ENCODE measurements around the gene CCDC47.
"Not testable (repeated sequence)": the region's sequence is repeated elsewhere in the genome, so short reads cannot be mapped to it uniquely, and the experiment has no call there.

CCDC47 gene

DNA sequence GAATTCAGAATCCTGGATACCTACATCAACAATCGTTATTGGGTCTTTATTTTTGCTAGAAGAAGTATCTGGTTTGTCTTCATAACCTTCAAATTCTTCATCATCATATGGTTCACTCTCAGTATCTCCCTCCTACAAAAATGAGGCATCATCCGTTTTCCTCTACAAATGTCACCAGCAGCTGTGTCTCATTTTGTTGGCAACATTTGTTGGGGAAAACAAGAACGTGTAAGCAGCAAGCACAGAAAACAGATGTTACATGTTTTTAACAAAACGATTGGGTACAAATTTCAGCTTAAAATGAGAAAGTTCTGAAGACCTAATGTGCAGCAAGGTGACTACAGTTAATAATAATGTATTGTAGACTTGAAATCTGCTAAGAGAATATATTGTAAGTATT lies 8.7 kb downstream of the CCDC47 start:
- no peak overlapping the region for H3K27ac Mint-ChIP-seq
- no peaks in the 10 kb centered on the region for H3K9me3 Mint-ChIP-seq
- peaks cover 62% of the 10 kb centered on the region for H3K36me3 Mint-ChIP-seq (ENCODE audit: low read depth)
- no peaks in the 10 kb centered on the region for H3K27me3 Mint-ChIP-seq
- no peak for ATAC-seq
- H3K4me1 Mint-ChIP-seq, result peaks cover 35% of the 10 kb centered on the region
- DNase-seq, result no peak
- H3K4me3 Mint-ChIP-seq, result no peak overlapping the region

GRCh38 chr17:63762161-63763078 lies 11.0 kb downstream of the CCDC47 start:
- peak overlapping the region; percentile 4 for H3K27ac Mint-ChIP-seq
- ATAC-seq, result no peak
- peaks cover 21% of the 10 kb centered on the region for H3K4me1 Mint-ChIP-seq
- H3K27me3 Mint-ChIP-seq, result no peaks in the 10 kb centered on the region
- no peak for DNase-seq
- peaks cover 65% of the 10 kb centered on the region for H3K36me3 Mint-ChIP-seq (ENCODE audit: low read depth)
- H3K9me3 Mint-ChIP-seq, result no peaks in the 10 kb centered on the region
- H3K4me3 Mint-ChIP-seq, result no peak overlapping the region

DNA sequence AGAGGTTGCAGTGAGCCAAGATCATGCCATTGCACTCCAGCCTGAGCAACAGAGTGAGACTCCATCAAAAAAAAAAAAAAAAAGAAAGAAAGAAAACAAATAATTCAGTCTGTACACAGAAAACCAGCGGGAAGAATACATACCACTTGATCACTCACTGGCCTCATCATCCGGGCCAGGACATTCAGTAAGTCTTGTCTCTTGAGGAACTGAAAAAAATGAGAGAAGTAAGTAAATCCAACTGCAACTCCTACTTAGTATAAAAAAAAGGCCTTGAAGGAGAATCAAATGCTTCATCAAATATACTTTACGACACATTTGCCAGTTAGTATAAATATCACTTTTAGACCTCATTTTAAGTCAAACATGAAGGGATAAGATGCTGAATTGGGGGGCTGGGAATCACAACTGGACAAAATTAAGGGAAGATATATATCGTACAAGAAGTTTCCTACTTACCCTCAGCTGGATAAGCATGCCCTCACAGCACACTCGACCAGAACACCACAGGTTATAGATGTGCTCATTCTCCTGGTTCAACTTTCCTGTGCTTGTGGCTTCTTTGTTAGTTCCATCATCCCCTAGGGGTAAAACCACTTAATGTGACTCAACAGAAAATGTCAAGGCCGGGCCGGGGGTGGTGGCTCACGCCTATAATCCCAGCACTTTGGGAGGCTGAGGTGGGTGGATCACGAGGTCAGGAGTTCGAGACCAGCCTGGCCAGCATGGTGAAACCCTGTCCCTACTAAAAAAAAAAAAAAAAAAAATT lies 12.4 kb downstream of the CCDC47 start:
- H3K4me3 Mint-ChIP-seq, result no peak overlapping the region
- no peaks in the 10 kb centered on the region for H3K9me3 Mint-ChIP-seq
- peak overlapping the region; percentile 44 for H3K27ac Mint-ChIP-seq
- H3K4me1 Mint-ChIP-seq, result peaks cover 16% of the 10 kb centered on the region
- DNase-seq, result peak; percentile 42
- ATAC-seq, result peak; percentile 94
- no peaks in the 10 kb centered on the region for H3K27me3 Mint-ChIP-seq
- peaks cover 71% of the 10 kb centered on the region for H3K36me3 Mint-ChIP-seq (ENCODE audit: low read depth)

GRCh38 chr17:63758428-63758827 lies 15.0 kb downstream of the CCDC47 start:
- Mint-ChIP-seq H3K27me3 (no peaks in the 10 kb centered on the region), H3K27ac (no peak overlapping the region), H3K4me3 (no peak overlapping the region), H3K4me1 (peaks cover 14% of the 10 kb centered on the region), H3K9me3 (no peaks in the 10 kb centered on the region), H3K36me3 (ENCODE audit: low read depth) (peaks cover 66% of the 10 kb centered on the region)
- DNase-seq (no peak), ATAC-seq (no peak)

DNA sequence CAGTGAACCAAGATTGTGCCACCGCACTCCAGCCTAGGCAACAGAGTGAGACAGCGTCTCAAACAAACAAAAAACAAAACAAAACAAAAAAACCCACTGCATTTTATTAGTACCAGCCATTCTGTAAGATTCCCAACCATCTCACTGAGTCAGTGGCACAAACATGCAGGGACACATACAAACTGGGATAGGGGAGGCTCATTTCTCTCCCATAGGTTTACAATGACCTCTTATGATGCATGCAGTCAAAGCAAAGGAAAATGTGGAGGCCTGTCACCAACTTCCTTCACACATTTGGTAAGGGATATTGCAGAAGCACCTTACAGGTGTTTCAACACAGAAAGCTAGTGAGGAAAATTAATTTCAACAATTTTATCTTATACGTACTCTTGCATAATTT lies 19.4 kb downstream of the CCDC47 start:
- ATAC-seq (no peak), DNase-seq (no peak)
- Mint-ChIP-seq H3K9me3 (no peaks in the 10 kb centered on the region), H3K4me1 (peaks cover 16% of the 10 kb centered on the region), H3K36me3 (ENCODE audit: low read depth) (peaks cover 60% of the 10 kb centered on the region), H3K27ac (no peak overlapping the region), H3K4me3 (no peak overlapping the region), H3K27me3 (no peaks in the 10 kb centered on the region)

DNA sequence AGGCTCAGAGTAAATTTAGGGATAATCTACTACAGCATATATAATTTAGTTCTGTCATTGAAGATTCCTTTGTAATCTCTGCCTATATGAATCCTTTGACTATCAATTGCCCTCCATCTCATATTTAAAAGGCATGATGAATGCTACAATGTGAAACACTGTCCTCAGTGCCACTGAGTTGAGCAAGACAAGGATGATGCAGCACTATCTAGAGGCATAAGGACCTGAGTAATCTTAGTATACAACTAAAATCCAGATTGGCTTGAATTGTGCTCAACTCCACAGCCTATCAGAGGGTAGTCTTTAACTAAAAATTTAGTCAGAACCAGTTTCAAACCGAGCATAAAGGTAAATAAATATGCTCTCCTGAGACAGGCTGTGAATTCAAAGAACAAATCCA lies 20.2 kb downstream of the CCDC47 start:
- Mint-ChIP-seq H3K27ac (no peak overlapping the region), H3K36me3 (ENCODE audit: low read depth) (peaks cover 59% of the 10 kb centered on the region), H3K4me1 (peaks cover 16% of the 10 kb centered on the region), H3K4me3 (no peak overlapping the region), H3K9me3 (no peaks in the 10 kb centered on the region), H3K27me3 (no peaks in the 10 kb centered on the region)
- ATAC-seq (no peak), DNase-seq (no peak)

DNA sequence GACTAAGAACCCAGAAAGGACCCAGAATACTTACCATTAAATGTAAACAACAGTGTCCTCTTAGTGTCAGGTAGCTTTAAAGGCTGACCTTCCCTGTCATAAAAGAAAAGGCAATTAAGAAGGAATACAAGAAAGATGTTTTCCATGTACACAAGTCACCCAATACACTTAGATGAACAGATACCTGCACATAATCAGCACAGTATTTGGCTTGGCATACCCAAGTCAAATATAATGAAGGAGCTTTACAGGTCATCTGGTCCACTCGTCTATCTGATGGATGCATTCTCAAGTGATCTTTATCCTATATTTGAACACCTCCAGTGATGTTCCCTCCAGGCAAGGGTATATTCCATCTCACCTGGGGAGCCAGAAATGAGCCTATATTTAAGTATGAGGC lies 20.7 kb downstream of the CCDC47 start:
- no peaks in the 10 kb centered on the region for H3K9me3 Mint-ChIP-seq
- peaks cover 57% of the 10 kb centered on the region for H3K36me3 Mint-ChIP-seq (ENCODE audit: low read depth)

GRCh38 chr17:63751806-63752205 lies 21.6 kb downstream of the CCDC47 start:
- Mint-ChIP-seq H3K4me1 (peaks cover 16% of the 10 kb centered on the region), H3K27ac (peak overlapping the region; percentile 79), H3K36me3 (ENCODE audit: low read depth) (peaks cover 55% of the 10 kb centered on the region), H3K4me3 (peak overlapping the region; percentile 37), H3K9me3 (no peaks in the 10 kb centered on the region), H3K27me3 (no peaks in the 10 kb centered on the region)
- ATAC-seq, result no peak
- DNase-seq, result no peak

More for the DNA sequence above, 20.7 kb downstream of the CCDC47 start:
- DNase-seq (no peak), ATAC-seq (no peak)
- H3K4me3 Mint-ChIP-seq, result no peak overlapping the region
- H3K27me3 Mint-ChIP-seq, result no peaks in the 10 kb centered on the region
- no peak overlapping the region for H3K27ac Mint-ChIP-seq
- H3K4me1 Mint-ChIP-seq, result peaks cover 16% of the 10 kb centered on the region

GRCh38 chr17:63741408-63742173 lies 31.8 kb downstream of the CCDC47 start, which contains the start of gene STRADA:
TSS of gene STRADA (minus strand) at chr17:63741799. CDS start at chr17:63728369, 13,430 bp downstream.
- no peaks in the 10 kb centered on the region for H3K9me3 Mint-ChIP-seq
- peaks cover 33% of the 10 kb centered on the region for H3K4me1 Mint-ChIP-seq
- peaks cover 13% of the 10 kb centered on the region for H3K36me3 Mint-ChIP-seq (ENCODE audit: low read depth)
- H3K27ac Mint-ChIP-seq, result peak within 1 kb of the TSS; percentile 96
- peak; percentile 92 for ATAC-seq
- peak; percentile 100 for DNase-seq
- no peaks in the 10 kb centered on the region for H3K27me3 Mint-ChIP-seq
- peak within 1 kb of the TSS; percentile 96 for H3K4me3 Mint-ChIP-seq

GRCh38 chr17:63741143-63741407 lies 32.3 kb downstream of the CCDC47 start:
- Mint-ChIP-seq H3K36me3 (ENCODE audit: low read depth) (peaks cover 10% of the 10 kb centered on the region), H3K4me1 (peaks cover 33% of the 10 kb centered on the region), H3K27me3 (no peaks in the 10 kb centered on the region), H3K4me3 (peak overlapping the region; percentile 96), H3K27ac (peak overlapping the region; percentile 96), H3K9me3 (no peaks in the 10 kb centered on the region)
- ATAC-seq (no peak), DNase-seq (no peak)

GRCh38 chr17:63740464-63741142 lies 32.8 kb downstream of the CCDC47 start:
- peaks cover 33% of the 10 kb centered on the region for H3K4me1 Mint-ChIP-seq
- no peak for ATAC-seq
- no peaks in the 10 kb centered on the region for H3K9me3 Mint-ChIP-seq
- H3K4me3 Mint-ChIP-seq, result peak overlapping the region; percentile 96
- H3K27ac Mint-ChIP-seq, result peak overlapping the region; percentile 96
- no peak for DNase-seq
- no peaks in the 10 kb centered on the region for H3K27me3 Mint-ChIP-seq
- H3K36me3 Mint-ChIP-seq (ENCODE audit: low read depth), result peaks cover 6% of the 10 kb centered on the region

GRCh38 chr17:63735691-63736090 lies 37.7 kb downstream of the CCDC47 start:
- peaks cover 7% of the 10 kb centered on the region for H3K36me3 Mint-ChIP-seq (ENCODE audit: low read depth)
- no peak overlapping the region for H3K27ac Mint-ChIP-seq
- peaks cover 19% of the 10 kb centered on the region for H3K4me1 Mint-ChIP-seq
- DNase-seq, result no peak
- H3K4me3 Mint-ChIP-seq, result no peak overlapping the region
- no peak for ATAC-seq
- H3K9me3 Mint-ChIP-seq, result no peaks in the 10 kb centered on the region
- no peaks in the 10 kb centered on the region for H3K27me3 Mint-ChIP-seq

- Mint-ChIP-seq H3K4me3 (no peak overlapping the region), H3K27me3 (no peaks in the 10 kb centered on the region), H3K36me3 (ENCODE audit: low read depth) (peaks cover 15% of the 10 kb centered on the region)
Measured at GRCh38 chr17:63722403-63722802, 51.0 kb downstream of the CCDC47 start.

GRCh38 chr17:63720194-63720593 lies 53.2 kb downstream of the CCDC47 start:
- ATAC-seq; H3K36me3 Mint-ChIP-seq (ENCODE audit: low read depth); H3K4me3 Mint-ChIP-seq; DNase-seq; H3K4me1 Mint-ChIP-seq; H3K9me3 Mint-ChIP-seq; H3K27ac Mint-ChIP-seq; H3K27me3 Mint-ChIP-seq: not testable (repeated sequence)

More at GRCh38 chr17:63722403-63722802, 51.0 kb downstream of the CCDC47 start:
- ATAC-seq, result no peak
- Mint-ChIP-seq H3K9me3 (no peaks in the 10 kb centered on the region), H3K4me1 (no peaks in the 10 kb centered on the region), H3K27ac (no peak overlapping the region)
- no peak for DNase-seq

Measured in activated naive CD8-positive, alpha-beta T cell treated with anti-CD3 and anti-CD28 coated beads, Interleukin-2, amount 50 U/mL, for 24 hours (primary cell).